Measurements from ENCODE around the gene CNN1. TPM values are rescaled to one million over a fixed set of nuclear protein-coding genes. Genes with fewer than 3 reads are reported as not detected.

CNN1 gene
- total and polyA plus RNA-seq, 2 of the 13 experiments (the other 11 are each of a cell fraction or from before 2014, with no cell fraction given): 0.70 to 1.1 TPM

GRCh38 chr19:11552666-11553372 is 14.2 kb downstream of the CNN1 start:
- H3K4me2 ChIP-seq (ENCODE audit: low read depth, low read length): no peak overlapping the region
- ChIA-PET POLR2A (no interaction called here), CTCF (ENCODE audit: low intra/inter-chr PET ratio, low total read pairs) (no interaction called here)
- peaks cover 5 to 15% of the 10 kb centered on the region in 2 experiments; a peak in 4 of 5 replicates for H3K36me3 ChIP-seq (replicated peaks in 1 of 2; ENCODE audit: control insufficient read depth in 1 of 2, insufficient read depth in 2 of 2, low read length in 2 of 2)
- no peak overlapping the region for H3K9ac ChIP-seq (ENCODE audit: insufficient read depth, low read depth, low read length)
- DNase-seq (ENCODE audit: low spot score): no peak
- no peak overlapping the region for H2AFZ ChIP-seq (ENCODE audit: low read length)
- intact Hi-C loops (cut with micrococcal nuclease; ENCODE audit: unreplicated experiment) (no loop called here), in situ Hi-C loops (cut with HindIII; ENCODE audit: extremely low pct_ligation_motif_present, low pct_unique_long_range_greater_than_20kb) (no loop called here)
- no peak for ATAC-seq
- no peaks in the 10 kb centered on the region for H4K20me1 ChIP-seq (ENCODE audit: insufficient read depth, low read length)
- H3K4me3 ChIP-seq (replicated peaks in 1 of 3; ENCODE audit: insufficient read depth in 1 of 3, low read depth in 2 of 3, low read length in 3 of 3): no peak overlapping the region
- no peak overlapping the region for H3K27ac ChIP-seq (ENCODE audit: extremely low read length, insufficient read depth, low read length)
- WGBS (ENCODE audit: low lambda C conversion rate): 94% methylated on average over 15 of the region's 20 CpGs
- BruUV-seq (replicated peaks): no TSS peak
- no peaks in the 10 kb centered on the region for H3K9me3 ChIP-seq (ENCODE audit: low read length)
- H3K79me2 ChIP-seq (ENCODE audit: insufficient read depth, low read length): peaks cover 18% of the 10 kb centered on the region
- H3K4me1 ChIP-seq (ENCODE audit: insufficient read depth, low read length): peaks cover 23% of the 10 kb centered on the region
- FAIRE-seq: no peak
- no peak for TF ChIP-seq ZNF761 (CRISPR knock-in tag; conservative IDR thresholded peaks at IDR 0.05)
- no peak for TF ChIP-seq ZNF280D (CRISPR knock-in tag; IDR thresholded peaks at IDR 0.05)
- no peak for TF ChIP-seq ZBTB39 (CRISPR knock-in tag; IDR thresholded peaks at IDR 0.05)
- no peaks in the 10 kb centered on the region for H3K27me3 ChIP-seq (ENCODE audit: control insufficient read depth in 1 of 2, insufficient read depth in 2 of 2, low read length in 2 of 2)

Measured in HepG2 (cell line).